CD4-positive, alpha-beta T cell (primary cell): ENCODE data around the gene OR9A4. TPM values are rescaled to one million over a fixed set of nuclear protein-coding genes. Genes with fewer than 3 reads are reported as not detected.
A peak's percentile ranks its signal among the peaks of the same experiment; 100 is the strongest.

Source experiments
- ATAC-seq: fragments of 200-7000 bp; cut with Tn5 transposase; one replicate; pipeline ENCODE4 v1.10.0; 2022; ENCODE audit warnings: mild to moderate bottlenecking; ENCODE audit not compliant: poor library complexity
- CTCF ChIA-PET: fragments of 350-600 bp; sonication (Branson Sonifier 250); formaldehyde crosslinking; loops from one replicate; lab custom pipeline; 2021; ENCODE audit warnings: antibody characterized with exemption, inconsistent platforms; lab: Charles Lee
- POLR2A ChIA-PET: fragments of 350-600 bp; sonication (Branson Sonifier 250); formaldehyde crosslinking; loops from one replicate; lab custom pipeline; 2021; ENCODE audit warnings: antibody characterized with exemption, inconsistent platforms; lab: Charles Lee
- DNase-seq, 14 experiments: peaks; one replicate each; pipeline ENCODE4 v3.0.0-alpha.2; 2013 to 2020; ENCODE audit warnings: mixed read lengths in 2 of 14
- H3K27ac ChIP-seq, 2 donors: one replicate each; pipeline versions ENCODE4 v1.5.1 to v1.7.0; 2013; ENCODE audit warnings: low read length in 2 of 2, low read depth in 1 of 2, mild to moderate bottlenecking in 1 of 2
- H3K27me3 ChIP-seq, 2 experiments: 1 replicate in 1 of 2; 2 replicates in 1 of 2; pipeline versions ENCODE4 v1.6.1 to v1.7.0; 2013; ENCODE audit warnings: low read length in 2 of 2, control low read depth in 1 of 2, mild to moderate bottlenecking in 1 of 2, moderate library complexity in 1 of 2; ENCODE audit not compliant: insufficient read depth in 2 of 2, control insufficient read depth in 1 of 2
- H3K36me3 ChIP-seq: one replicate; pipeline ENCODE4 v1.6.1; 2013; ENCODE audit warnings: low read length, control low read depth; ENCODE audit not compliant: insufficient read depth
- H3K4me1 ChIP-seq: one replicate; pipeline ENCODE4 v1.6.1; 2013; ENCODE audit warnings: low read length, control low read depth; ENCODE audit not compliant: insufficient read depth
- H3K4me3 ChIP-seq: one replicate; pipeline ENCODE4 v1.5.1; 2013; ENCODE audit warnings: mild to moderate bottlenecking, low read length, moderate library complexity
- H3K9me3 ChIP-seq, 2 experiments: 1 replicate in 1 of 2; 2 replicates in 1 of 2; pipeline versions ENCODE4 v1.6.1 to v1.7.0; 2013; ENCODE audit warnings: low read length in 2 of 2, mild to moderate bottlenecking in 2 of 2, control low read depth in 1 of 2, moderate library complexity in 1 of 2; ENCODE audit not compliant: control insufficient read depth in 1 of 2, insufficient read depth in 1 of 2
- H3K27ac Mint-ChIP-seq: one replicate; pipeline ENCODE4 v1.8.0; 2020; ENCODE audit warnings: mixed read lengths
- H3K27me3 Mint-ChIP-seq: one replicate; pipeline ENCODE4 v1.8.0; 2021; ENCODE audit warnings: mixed read lengths
- H3K36me3 Mint-ChIP-seq: one replicate; pipeline ENCODE4 v1.8.0; 2021; ENCODE audit warnings: low read depth, mixed read lengths
- H3K4me1 Mint-ChIP-seq: one replicate; pipeline ENCODE4 v1.8.0; 2021; ENCODE audit warnings: low read depth, mixed read lengths
- H3K4me3 Mint-ChIP-seq: one replicate; pipeline ENCODE4 v1.8.0; 2020; ENCODE audit warnings: mild to moderate bottlenecking, mixed read lengths
- H3K9me3 Mint-ChIP-seq: one replicate; pipeline ENCODE4 v1.8.0; 2020; ENCODE audit warnings: mixed read lengths
- intact Hi-C, 2 experiments: fragments of 100-400 bp; cut with DNase I in 1 of 2; cut with micrococcal nuclease in 1 of 2; formaldehyde crosslinking; loops; one replicate each; pipeline versions ENCODE4 v1.15.1 to v1.9.0; 2023 to 2025; cut with DNase I, micrococcal nuclease
- total RNA-seq, 174 experiments: library from RNA in 2 of 174; stranded (reverse) in 2 of 174; gene quantifications; one replicate each; pipeline ENCODE4 v1.2.3 and lab custom pipeline; 2021 to 2026
- TF ChIP-seq, protein P1 (sequence below): fragments of 200-600 bp; IDR thresholded peaks from one replicate; pipeline ENCODE4 v1.8.0; 2022; ENCODE audit warnings: antibody characterized with exemption, mild to moderate bottlenecking

The OR9A4 gene
- total RNA-seq, 2 experiments from 2014 or later: not detected

DNA sequence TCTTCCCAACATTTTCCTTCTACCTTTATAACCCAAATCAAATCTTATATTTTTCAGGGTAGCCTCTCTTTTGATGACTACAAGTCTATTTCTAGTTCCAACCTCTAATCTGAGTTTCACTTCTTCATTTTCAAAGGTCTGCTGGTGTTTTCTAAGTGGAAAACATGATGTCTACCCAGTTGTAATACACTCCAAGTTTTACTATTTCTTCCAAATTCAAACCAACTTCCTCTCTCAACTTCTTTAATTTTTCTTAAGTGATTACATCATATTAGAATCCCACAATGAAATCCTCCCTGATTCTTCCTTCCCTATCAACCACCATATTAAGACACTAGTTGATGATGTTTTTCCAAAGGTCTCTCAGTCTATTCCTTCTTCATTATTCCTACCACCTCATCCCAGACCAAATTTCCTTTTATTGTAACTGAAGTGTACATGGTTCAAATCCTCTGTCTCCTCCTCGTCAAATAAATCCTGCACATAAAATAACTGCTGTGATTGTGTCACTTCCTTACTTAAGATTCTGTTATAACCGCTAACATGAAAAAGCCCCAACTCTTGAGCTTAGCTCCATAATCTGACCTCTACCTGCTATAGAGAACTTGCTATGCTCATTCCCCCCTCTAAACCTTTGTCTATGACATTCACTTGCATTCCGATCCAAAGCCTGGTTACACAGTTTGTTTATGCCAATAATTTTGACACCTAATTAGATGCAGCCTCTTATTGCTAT is 44.7 kb downstream of the OR9A4 start:
- Histone ChIP-seq H3K4me3 (no peak overlapping the region), H3K36me3 (no peaks in the 10 kb centered on the region), H3K27me3 (no peaks in the 10 kb centered on the region), H3K4me1 (no peaks in the 10 kb centered on the region), H3K27ac (no peak overlapping the region), H3K9me3 (no peaks in the 10 kb centered on the region)
- CTCF ChIA-PET: no interaction called here
- no peaks in the 10 kb centered on the region for H3K36me3 Mint-ChIP-seq
- DNase-seq (peak in 3 of 14 experiments; percentile 13 to 34 (median 30)), ATAC-seq (no peak)
- H3K4me1 Mint-ChIP-seq: no peaks in the 10 kb centered on the region
- no peak overlapping the region for H3K27ac Mint-ChIP-seq
- TF ChIP-seq, protein P1, sequence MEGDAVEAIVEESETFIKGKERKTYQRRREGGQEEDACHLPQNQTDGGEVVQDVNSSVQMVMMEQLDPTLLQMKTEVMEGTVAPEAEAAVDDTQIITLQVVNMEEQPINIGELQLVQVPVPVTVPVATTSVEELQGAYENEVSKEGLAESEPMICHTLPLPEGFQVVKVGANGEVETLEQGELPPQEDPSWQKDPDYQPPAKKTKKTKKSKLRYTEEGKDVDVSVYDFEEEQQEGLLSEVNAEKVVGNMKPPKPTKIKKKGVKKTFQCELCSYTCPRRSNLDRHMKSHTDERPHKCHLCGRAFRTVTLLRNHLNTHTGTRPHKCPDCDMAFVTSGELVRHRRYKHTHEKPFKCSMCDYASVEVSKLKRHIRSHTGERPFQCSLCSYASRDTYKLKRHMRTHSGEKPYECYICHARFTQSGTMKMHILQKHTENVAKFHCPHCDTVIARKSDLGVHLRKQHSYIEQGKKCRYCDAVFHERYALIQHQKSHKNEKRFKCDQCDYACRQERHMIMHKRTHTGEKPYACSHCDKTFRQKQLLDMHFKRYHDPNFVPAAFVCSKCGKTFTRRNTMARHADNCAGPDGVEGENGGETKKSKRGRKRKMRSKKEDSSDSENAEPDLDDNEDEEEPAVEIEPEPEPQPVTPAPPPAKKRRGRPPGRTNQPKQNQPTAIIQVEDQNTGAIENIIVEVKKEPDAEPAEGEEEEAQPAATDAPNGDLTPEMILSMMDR: no peak
- H3K27me3 Mint-ChIP-seq: peaks cover 6% of the 10 kb centered on the region
- POLR2A ChIA-PET: no interaction called here
- H3K9me3 Mint-ChIP-seq: peaks cover 4% of the 10 kb centered on the region
- H3K4me3 Mint-ChIP-seq: no peak overlapping the region
- intact Hi-C loops: no loop called here

Other genes starting within 250 kb of the OR9A4 start
- gene DENND11, start 214.2 kb upstream of the OR9A4 start, total RNA-seq: 10 to 100 TPM; 39.2 to 41.1 TPM
- under 1 TPM; 0.08 to 0.14 TPM for gene WEE2, start 208.0 kb upstream of the OR9A4 start, total RNA-seq
- 100 to 1,000 TPM; 108 to 116 TPM for gene SSBP1, start 178.0 kb upstream of the OR9A4 start, total RNA-seq
- under 1 TPM; 0.25 to 0.31 TPM for gene TAS2R3, start 152.3 kb upstream of the OR9A4 start, total RNA-seq
- gene TAS2R4, start 139.7 kb upstream of the OR9A4 start, total RNA-seq: under 1 TPM; 0.16 to 0.17 TPM
- gene TAS2R5, start 126.2 kb upstream of the OR9A4 start, total RNA-seq: under 1 TPM; 0.47 to 0.56 TPM
- not detected for gene PRSS37, start 74.9 kb upstream of the OR9A4 start, total RNA-seq
- not detected for gene CLEC5A, start 30.6 kb downstream of the OR9A4 start, total RNA-seq
- gene TAS2R38, start 57.4 kb downstream of the OR9A4 start, total RNA-seq: not detected
- not detected for gene MGAM, start 79.5 kb downstream of the OR9A4 start, total RNA-seq
- not detected for gene MGAM2, start 195.3 kb downstream of the OR9A4 start, total RNA-seq